Type B pancreatic cell (in vitro differentiated cells): Measurements from ENCODE around the gene MOB1A. TPM values are rescaled to one million over a fixed set of nuclear protein-coding genes. Genes with fewer than 3 reads are reported as not detected.

Experiments used
- DNase-seq: peaks from one replicate; pipeline ENCODE4 v3.0.0; 2021; ENCODE audit warnings: mixed read lengths; ENCODE audit not compliant: unreplicated experiment; ENCODE audit errors: extremely low spot score
- H3K27ac Mint-ChIP-seq: 2 replicates; pipeline ENCODE4 v1.8.0; 2021; ENCODE audit warnings: mild to moderate bottlenecking, mixed read lengths
- H3K27me3 Mint-ChIP-seq: 2 replicates; pipeline ENCODE4 v1.8.0; 2021; ENCODE audit warnings: mixed read lengths
- H3K36me3 Mint-ChIP-seq: 2 replicates; pipeline ENCODE4 v1.8.0; 2021; ENCODE audit warnings: mixed read lengths
- H3K4me1 Mint-ChIP-seq: one replicate; pipeline ENCODE4 v1.8.0; 2021; ENCODE audit warnings: mixed read lengths; ENCODE audit not compliant: unreplicated experiment
- H3K4me3 Mint-ChIP-seq: 2 replicates; pipeline ENCODE4 v1.8.0; 2021; ENCODE audit warnings: mild to moderate bottlenecking, mixed read lengths
- H3K9me3 Mint-ChIP-seq: 2 replicates; pipeline ENCODE4 v1.8.0; 2021; ENCODE audit warnings: mixed read lengths
- CTCF ChIP-seq: fragments of 200-600 bp; sonication (generic); conservative IDR thresholded peaks from 2 replicates; pipeline ENCODE4 v1.5.0; 2021; ENCODE audit warnings: antibody characterized with exemption, mild to moderate bottlenecking
- total RNA-seq: library from RNA; stranded (reverse); gene quantifications from 2 replicates; pipeline ENCODE4 v1.2.1, GENCODE V29; 2021; ENCODE audit warnings: low replicate concordance

Gene MOB1A
- total RNA-seq, 1 donor from 2014 or later = 95.4 TPM

GRCh38 chr2:74111380-74111779, 67.3 kb downstream of the MOB1A start:
- TF ChIP-seq CTCF = no peak
- Mint-ChIP-seq H3K27ac (peak overlapping the region; percentile 0), H3K4me3 (no peak overlapping the region), H3K4me1 (peaks cover 14% of the 10 kb centered on the region), H3K36me3 (peaks cover 8% of the 10 kb centered on the region), H3K9me3 (no peaks in the 10 kb centered on the region), H3K27me3 (peaks cover 7% of the 10 kb centered on the region)
- no peak for DNase-seq

- DNase-seq = no peak
- TF ChIP-seq CTCF = no peak
- peaks cover 7% of the 10 kb centered on the region for H3K27me3 Mint-ChIP-seq
- H3K4me1 Mint-ChIP-seq = peaks cover 14% of the 10 kb centered on the region
- peak overlapping the region; percentile 0 for H3K27ac Mint-ChIP-seq
- peaks cover 12% of the 10 kb centered on the region for H3K36me3 Mint-ChIP-seq
- H3K4me3 Mint-ChIP-seq = no peak overlapping the region
- H3K9me3 Mint-ChIP-seq = no peaks in the 10 kb centered on the region
These were observed 68.1 kb downstream of the MOB1A start for GRCh38 chr2:74110537-74110936.

- H3K9me3 Mint-ChIP-seq = no peaks in the 10 kb centered on the region
- no peak for TF ChIP-seq CTCF
- H3K27me3 Mint-ChIP-seq = peaks cover 4% of the 10 kb centered on the region
- no peak overlapping the region for H3K27ac Mint-ChIP-seq
- H3K4me3 Mint-ChIP-seq = no peak overlapping the region
- no peak for DNase-seq
- H3K4me1 Mint-ChIP-seq = peaks cover 14% of the 10 kb centered on the region
- H3K36me3 Mint-ChIP-seq = peaks cover 12% of the 10 kb centered on the region
These were observed 69.1 kb downstream of the MOB1A start for GRCh38 chr2:74109551-74109950.

- Mint-ChIP-seq H3K4me3 (no peak overlapping the region), H3K9me3 (no peaks in the 10 kb centered on the region), H3K27ac (no peak overlapping the region), H3K27me3 (no peaks in the 10 kb centered on the region), H3K4me1 (peaks cover 14% of the 10 kb centered on the region), H3K36me3 (peaks cover 12% of the 10 kb centered on the region)
- TF ChIP-seq CTCF = no peak
- DNase-seq = no peak
These were observed 71.6 kb downstream of the MOB1A start for GRCh38 chr2:74107071-74107470.

GRCh38 chr2:74105413-74105812, 73.3 kb downstream of the MOB1A start:
- Mint-ChIP-seq H3K9me3 (no peaks in the 10 kb centered on the region), H3K4me3 (no peak overlapping the region), H3K4me1 (peaks cover 9% of the 10 kb centered on the region), H3K36me3 (peaks cover 9% of the 10 kb centered on the region), H3K27me3 (no peaks in the 10 kb centered on the region), H3K27ac (no peak overlapping the region)
- no peak for DNase-seq
- TF ChIP-seq CTCF = no peak

GRCh38 chr2:74104839-74105238, 73.8 kb downstream of the MOB1A start:
- no peak for TF ChIP-seq CTCF
- peak overlapping the region; percentile 18 for H3K27ac Mint-ChIP-seq
- no peaks in the 10 kb centered on the region for H3K27me3 Mint-ChIP-seq
- no peak for DNase-seq
- peaks cover 9% of the 10 kb centered on the region for H3K36me3 Mint-ChIP-seq
- peaks cover 6% of the 10 kb centered on the region for H3K4me1 Mint-ChIP-seq
- H3K9me3 Mint-ChIP-seq = no peaks in the 10 kb centered on the region
- H3K4me3 Mint-ChIP-seq = no peak overlapping the region
